ENCODE data around the gene DDX59. TPM values are rescaled to one million over a fixed set of nuclear protein-coding genes. Genes with fewer than 3 reads are reported as not detected.

Gene DDX59
- total and polyA plus RNA-seq, 10 of the 15 experiments (the other 5 are each of a cell fraction or from before 2014, with no cell fraction given): 17.3 to 42.1 (median 23.6) TPM

DNA sequence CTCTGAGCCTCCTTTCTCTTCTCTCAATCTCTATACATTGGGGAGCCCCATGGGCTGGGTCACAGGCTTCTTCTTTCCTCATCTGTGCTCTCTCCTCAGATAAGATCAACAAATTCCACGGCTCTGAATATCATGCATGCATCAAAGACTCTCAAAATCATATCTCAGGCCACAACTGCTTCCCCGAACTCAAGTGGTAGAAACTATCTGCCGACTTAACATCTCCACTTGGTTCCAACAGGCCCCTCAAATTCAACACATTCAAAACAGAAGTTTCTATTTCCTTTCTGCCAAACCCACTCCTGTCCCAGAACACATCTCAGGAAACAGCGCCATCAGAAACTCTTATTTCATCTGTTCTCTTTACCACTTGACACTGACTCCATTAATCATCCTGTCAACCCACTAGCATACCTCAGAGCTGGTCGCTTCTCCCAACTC lies 16.7 kb downstream of the DDX59 start (continued):
- TF ChIP-seq, protein P1, sequence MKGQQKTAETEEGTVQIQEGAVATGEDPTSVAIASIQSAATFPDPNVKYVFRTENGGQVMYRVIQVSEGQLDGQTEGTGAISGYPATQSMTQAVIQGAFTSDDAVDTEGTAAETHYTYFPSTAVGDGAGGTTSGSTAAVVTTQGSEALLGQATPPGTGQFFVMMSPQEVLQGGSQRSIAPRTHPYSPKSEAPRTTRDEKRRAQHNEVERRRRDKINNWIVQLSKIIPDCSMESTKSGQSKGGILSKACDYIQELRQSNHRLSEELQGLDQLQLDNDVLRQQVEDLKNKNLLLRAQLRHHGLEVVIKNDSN (IDR thresholded peaks at IDR 0.05; ENCODE audit: borderline replicate concordance, extremely low read length, insufficient read depth, low read depth, low read length): no peak

DNA sequence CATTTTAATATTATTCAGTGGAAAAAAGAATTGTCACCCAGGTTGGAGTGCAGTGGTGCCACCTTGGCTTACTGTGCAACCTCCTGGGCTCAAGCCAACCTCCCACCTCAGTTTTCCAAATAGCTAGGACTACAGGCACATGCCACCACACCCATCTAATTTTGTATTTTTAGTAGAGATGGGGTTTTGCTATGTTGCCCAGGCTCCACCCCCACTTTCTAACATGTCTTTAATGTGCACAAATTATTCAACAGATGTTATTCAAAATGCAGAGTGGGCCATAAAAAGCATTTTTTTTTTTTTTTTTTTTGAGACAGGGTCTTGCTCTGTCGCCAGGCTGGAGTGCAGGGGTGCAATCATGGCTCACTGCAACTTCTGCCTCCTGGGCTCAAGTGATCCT lies 17.3 kb downstream of the DDX59 start:
- ChIA-PET CTCF (interaction anchor here (0.6 to 2.4 kb wide), 4 partner anchors 18 to 125 kb away, joined by 3 to 6 read pairs (median 4); partner anchors contain the start of gene DDX59), POLR2A (interaction anchor here (0.7 to 1.1 kb wide), 2 partner anchors 12 to 97 kb away, joined by 3 to 4 read pairs; no protein-coding TSS in a partner anchor), SMC1A (ENCODE audit: uncharacterized antibody, unreplicated experiment) (interaction anchor here (0.9 to 3.1 kb wide), 5 partner anchors 9 to 25 kb away, joined by 3 to 12 read pairs (median 5); partner anchors contain the start of gene DDX59), RAD21 (ENCODE audit: unreplicated experiment) (interaction anchor here (1.5 to 2.9 kb wide), 2 partner anchors 19 to 25 kb away, joined by 3 to 12 read pairs; no protein-coding TSS in a partner anchor)
- Histone ChIP-seq H3K4me1 (ENCODE audit: control insufficient read depth, insufficient read depth, low read length) (peaks cover 37% of the 10 kb centered on the region), H2AFZ (ENCODE audit: control insufficient read depth, low read depth, low read length) (no peak overlapping the region), H3K27me3 (replicated peaks in 1 of 2; ENCODE audit: control insufficient read depth in 2 of 2, insufficient read depth in 2 of 2, low read length in 1 of 2) (no peaks in the 10 kb centered on the region), H3K27ac (ENCODE audit: control insufficient read depth, insufficient read depth) (peak overlapping the region; percentile 63), H3K9me3 (replicated peaks; ENCODE audit: control insufficient read depth, insufficient read depth, low read length) (no peaks in the 10 kb centered on the region), H4K20me1 (ENCODE audit: control insufficient read depth, insufficient read depth) (no peaks in the 10 kb centered on the region), H3K4me3 (no peak overlapping the region), H3K9ac (ENCODE audit: control insufficient read depth, insufficient read depth, low read length) (no peak overlapping the region), H3K79me2 (ENCODE audit: control insufficient read depth, insufficient read depth, low read length) (no peaks in the 10 kb centered on the region), H3K4me2 (ENCODE audit: control insufficient read depth, insufficient read depth) (peak overlapping the region; percentile 77; the same call in 1 of the 2 replicates), H3K36me3 (ENCODE audit: control insufficient read depth in 2 of 2, insufficient read depth in 2 of 2, low read length in 1 of 2) (peaks cover 0 to 17% of the 10 kb centered on the region in 2 experiments; a peak in 2 of 4 replicates)
- in situ Hi-C loops (cut with MboI) (no loop called here), intact Hi-C loops (cut with micrococcal nuclease; ENCODE audit: unreplicated experiment) (no loop called here)
- ATAC-seq (no peak), FAIRE-seq (no peak), DNase-seq (ENCODE audit: low read depth, low spot score) (no peak)
- TF ChIP-seq, protein P2, sequence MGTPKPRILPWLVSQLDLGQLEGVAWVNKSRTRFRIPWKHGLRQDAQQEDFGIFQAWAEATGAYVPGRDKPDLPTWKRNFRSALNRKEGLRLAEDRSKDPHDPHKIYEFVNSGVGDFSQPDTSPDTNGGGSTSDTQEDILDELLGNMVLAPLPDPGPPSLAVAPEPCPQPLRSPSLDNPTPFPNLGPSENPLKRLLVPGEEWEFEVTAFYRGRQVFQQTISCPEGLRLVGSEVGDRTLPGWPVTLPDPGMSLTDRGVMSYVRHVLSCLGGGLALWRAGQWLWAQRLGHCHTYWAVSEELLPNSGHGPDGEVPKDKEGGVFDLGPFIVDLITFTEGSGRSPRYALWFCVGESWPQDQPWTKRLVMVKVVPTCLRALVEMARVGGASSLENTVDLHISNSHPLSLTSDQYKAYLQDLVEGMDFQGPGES (IDR thresholded peaks at IDR 0.05): no peak
- no peak for TF ChIP-seq HDAC2 (IDR thresholded peaks at IDR 0.05)
- TF ChIP-seq, protein P3, sequence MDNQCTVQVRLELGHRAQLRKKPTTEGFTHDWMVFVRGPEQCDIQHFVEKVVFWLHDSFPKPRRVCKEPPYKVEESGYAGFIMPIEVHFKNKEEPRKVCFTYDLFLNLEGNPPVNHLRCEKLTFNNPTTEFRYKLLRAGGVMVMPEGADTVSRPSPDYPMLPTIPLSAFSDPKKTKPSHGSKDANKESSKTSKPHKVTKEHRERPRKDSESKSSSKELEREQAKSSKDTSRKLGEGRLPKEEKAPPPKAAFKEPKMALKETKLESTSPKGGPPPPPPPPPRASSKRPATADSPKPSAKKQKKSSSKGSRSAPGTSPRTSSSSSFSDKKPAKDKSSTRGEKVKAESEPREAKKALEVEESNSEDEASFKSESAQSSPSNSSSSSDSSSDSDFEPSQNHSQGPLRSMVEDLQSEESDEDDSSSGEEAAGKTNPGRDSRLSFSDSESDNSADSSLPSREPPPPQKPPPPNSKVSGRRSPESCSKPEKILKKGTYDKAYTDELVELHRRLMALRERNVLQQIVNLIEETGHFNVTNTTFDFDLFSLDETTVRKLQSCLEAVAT (IDR thresholded peaks at IDR 0.05): no peak
- TF ChIP-seq, protein P4, sequence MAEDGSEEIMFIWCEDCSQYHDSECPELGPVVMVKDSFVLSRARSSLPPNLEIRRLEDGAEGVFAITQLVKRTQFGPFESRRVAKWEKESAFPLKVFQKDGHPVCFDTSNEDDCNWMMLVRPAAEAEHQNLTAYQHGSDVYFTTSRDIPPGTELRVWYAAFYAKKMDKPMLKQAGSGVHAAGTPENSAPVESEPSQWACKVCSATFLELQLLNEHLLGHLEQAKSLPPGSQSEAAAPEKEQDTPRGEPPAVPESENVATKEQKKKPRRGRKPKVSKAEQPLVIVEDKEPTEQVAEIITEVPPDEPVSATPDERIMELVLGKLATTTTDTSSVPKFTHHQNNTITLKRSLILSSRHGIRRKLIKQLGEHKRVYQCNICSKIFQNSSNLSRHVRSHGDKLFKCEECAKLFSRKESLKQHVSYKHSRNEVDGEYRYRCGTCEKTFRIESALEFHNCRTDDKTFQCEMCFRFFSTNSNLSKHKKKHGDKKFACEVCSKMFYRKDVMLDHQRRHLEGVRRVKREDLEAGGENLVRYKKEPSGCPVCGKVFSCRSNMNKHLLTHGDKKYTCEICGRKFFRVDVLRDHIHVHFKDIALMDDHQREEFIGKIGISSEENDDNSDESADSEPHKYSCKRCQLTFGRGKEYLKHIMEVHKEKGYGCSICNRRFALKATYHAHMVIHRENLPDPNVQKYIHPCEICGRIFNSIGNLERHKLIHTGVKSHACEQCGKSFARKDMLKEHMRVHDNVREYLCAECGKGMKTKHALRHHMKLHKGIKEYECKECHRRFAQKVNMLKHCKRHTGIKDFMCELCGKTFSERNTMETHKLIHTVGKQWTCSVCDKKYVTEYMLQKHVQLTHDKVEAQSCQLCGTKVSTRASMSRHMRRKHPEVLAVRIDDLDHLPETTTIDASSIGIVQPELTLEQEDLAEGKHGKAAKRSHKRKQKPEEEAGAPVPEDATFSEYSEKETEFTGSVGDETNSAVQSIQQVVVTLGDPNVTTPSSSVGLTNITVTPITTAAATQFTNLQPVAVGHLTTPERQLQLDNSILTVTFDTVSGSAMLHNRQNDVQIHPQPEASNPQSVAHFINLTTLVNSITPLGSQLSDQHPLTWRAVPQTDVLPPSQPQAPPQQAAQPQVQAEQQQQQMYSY (CRISPR knock-in tag; IDR thresholded peaks at IDR 0.05): no peak
- WGBS (ENCODE audit: insufficient coverage, insufficient replicate concordance, low lambda C conversion rate, missing lambda C conversion rate): 100% methylated on average over 1 of the region's 1 CpG
- no TSS peak for BruUV-seq (replicated peaks)

All from GM12878 (cell line).